Cardiac septum (tissue), 1 donor: ENCODE measurements around the gene ANGPT4. TPM values are rescaled to one million over a fixed set of nuclear protein-coding genes. Genes with fewer than 3 reads are reported as not detected.
"Not testable (repeated sequence)": the region's sequence is repeated elsewhere in the genome, so short reads cannot be mapped to it uniquely, and the experiment has no call there.

Experiments used
- DNase-seq: peaks from one replicate; pipeline ENCODE4 v3.0.0-alpha.2; 2020; ENCODE audit warnings: low spot score
- intact Hi-C: fragments of 100-400 bp; cut with DNase I; formaldehyde crosslinking; loops from one replicate; pipeline ENCODE4 v1.14.0; 2022
- total RNA-seq: library from RNA; stranded (reverse); fragmentation: NEBNext Ultra II Directional; extraction: Animal tissue kit (Norgen Biotek cat#: 25700); gene quantifications from one replicate; pipeline ENCODE4 v1.2.1, GENCODE V29; 2021
- donor health status: DM: no; HTN: no; CAD: no.

ANGPT4 gene
- total RNA-seq, 1 donor from 2014 or later: not detected

- intact Hi-C loops: no loop called here
- no peak for DNase-seq
Observed at GRCh38 chr20:910870-911770, 5.0 kb downstream of the ANGPT4 start.

GRCh38 chr20:910132-910869, 5.8 kb downstream of the ANGPT4 start:
- intact Hi-C loops: no loop called here
- DNase-seq: no peak

- DNase-seq: no peak
- intact Hi-C loops: no loop called here
Observed at GRCh38 chr20:909641-910040, 6.5 kb downstream of the ANGPT4 start.

- intact Hi-C loops: no loop called here
- DNase-seq: no peak
Observed at GRCh38 chr20:906703-907270, 9.3 kb downstream of the ANGPT4 start.

- DNase-seq: no peak
- intact Hi-C loops: no loop called here
Observed at GRCh38 chr20:906001-906520, 10.1 kb downstream of the ANGPT4 start.

- no peak for DNase-seq
- intact Hi-C loops: no loop called here
Observed at GRCh38 chr20:905396-905961, 10.7 kb downstream of the ANGPT4 start.

- intact Hi-C loops: no loop called here
- no peak for DNase-seq
Observed at GRCh38 chr20:904039-904545, 12.0 kb downstream of the ANGPT4 start.

- intact Hi-C loops, DNase-seq: not testable (repeated sequence)
Observed at GRCh38 chr20:897436-897835, 18.7 kb downstream of the ANGPT4 start.

- intact Hi-C loops: no loop called here
- DNase-seq: no peak
Observed at GRCh38 chr20:896501-897025, 19.6 kb downstream of the ANGPT4 start.

- intact Hi-C loops: loop anchor here (5.0 kb wide), 1 partner anchor 75 kb away; no protein-coding TSS in a partner anchor
- not testable (repeated sequence) for DNase-seq
Observed at GRCh38 chr20:892371-892770, 23.8 kb downstream of the ANGPT4 start.

- intact Hi-C loops: loop anchor here (5.0 kb wide), 1 partner anchor 74 kb away; no protein-coding TSS in a partner anchor
- DNase-seq: no peak
Observed at GRCh38 chr20:891706-892080, 24.4 kb downstream of the ANGPT4 start.

GRCh38 chr20:891058-891705, 25.0 kb downstream of the ANGPT4 start:
- intact Hi-C loops: loop anchor here (5.0 kb wide), 1 partner anchor 74 kb away; no protein-coding TSS in a partner anchor

GRCh38 chr20:890666-891057, 25.5 kb downstream of the ANGPT4 start:
- intact Hi-C loops: loop anchor here (5.0 kb wide), 1 partner anchor 73 kb away; no protein-coding TSS in a partner anchor
- peak; percentile 33 for DNase-seq

More at GRCh38 chr20:891058-891705, 25.0 kb downstream of the ANGPT4 start:
- no peak for DNase-seq

GRCh38 chr20:889932-890463, 26.1 kb downstream of the ANGPT4 start:
- intact Hi-C loops: loop anchor here (5.0 kb wide), 1 partner anchor 73 kb away; no protein-coding TSS in a partner anchor
- DNase-seq: no peak

GRCh38 chr20:889106-889505, 27.0 kb downstream of the ANGPT4 start:
- DNase-seq: no peak
- intact Hi-C loops: no loop called here

GRCh38 chr20:888057-888456, 28.1 kb downstream of the ANGPT4 start:
- intact Hi-C loops: no loop called here
- no peak for DNase-seq

GRCh38 chr20:887137-887536, 29.0 kb downstream of the ANGPT4 start:
- no peak for DNase-seq
- intact Hi-C loops: no loop called here
